K562 treated with DMSO at 1 percent for 12 hours (cell line): ENCODE measurements around the gene TFG. TPM values are rescaled to one million over a fixed set of nuclear protein-coding genes. Genes with fewer than 3 reads are reported as not detected.

Experiments used
- total RNA-seq: library from RNA; unstranded; fragments of 300-600 nt; gene quantifications from 2 replicates; pipeline ENCODE4 v1.2.3, GENCODE V29; 2022; ENCODE audit not compliant: insufficient read depth

The TFG gene
- 37.1 and 84.4 TPM in 2 replicates for total RNA-seq

DNA sequence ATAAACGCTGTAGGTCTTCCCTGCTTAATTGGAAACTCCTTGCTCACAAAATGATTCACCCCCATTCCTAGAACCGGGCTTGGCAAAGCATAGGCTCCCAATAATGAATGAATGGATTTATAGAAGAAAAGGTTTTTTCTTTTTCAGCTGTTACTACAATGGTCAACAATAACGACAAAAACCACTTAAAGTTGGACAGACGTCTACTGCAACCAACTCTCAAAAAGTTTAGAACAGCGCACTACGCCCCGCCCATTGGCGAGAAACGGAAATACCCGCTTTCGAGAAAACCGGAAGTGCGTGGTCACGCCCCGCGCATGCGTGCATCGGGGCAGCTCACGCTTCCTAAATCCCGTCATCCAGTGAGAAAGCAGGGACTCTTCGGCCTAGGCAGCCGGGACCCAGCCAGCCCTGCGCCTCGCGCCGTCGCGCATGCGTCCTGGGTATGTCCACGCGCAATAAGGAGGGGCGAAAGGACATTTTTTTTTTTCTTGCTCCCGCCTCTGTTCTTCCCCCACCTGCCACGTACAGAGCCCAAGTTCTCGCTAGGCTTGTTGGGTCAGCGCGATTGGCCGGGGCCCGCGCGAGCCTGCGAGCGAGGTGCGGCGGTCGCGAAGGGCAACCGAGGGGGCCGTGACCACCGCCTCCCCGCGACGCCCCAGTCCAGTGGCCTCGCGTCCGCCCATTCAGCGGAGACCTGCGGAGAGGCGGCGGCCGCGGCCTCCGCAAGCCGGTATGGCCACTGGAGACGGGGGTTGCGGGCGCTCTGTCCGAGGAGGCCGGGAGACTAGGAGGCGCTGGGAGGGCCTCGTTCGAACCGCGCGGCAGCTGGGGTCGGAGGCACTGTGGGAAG is at the start of gene TFG:
Gene TFG (plus strand): TSS at position 506 of the 853 bp plus-strand sequence. CDS start 4,192 bp downstream, outside the sequence.

Other genes starting within 250 kb of the TFG start
- gene TMEM45A, start 216.9 kb upstream of the TFG start, total RNA-seq = 2.9 and 3.0 TPM in 2 replicates
- gene ADGRG7, start 99.9 kb upstream of the TFG start, total RNA-seq = not detected in 2 replicates